B cell (primary cell): Measurements from ENCODE around the gene NDUFB7.

Experiments
- EZH2 ChIP-seq: IDR thresholded peaks from 2 replicates; pipeline ENCODE4 v1.6.1; 2012; ENCODE audit warnings: borderline replicate concordance, low read depth, mild to moderate bottlenecking, moderate library complexity, low read length; ENCODE audit not compliant: insufficient read depth, poor library complexity, severe bottlenecking
- TF ChIP-seq, protein P1 (sequence below): fragments of 200-600 bp; IDR thresholded peaks from one replicate; pipeline ENCODE4 v1.8.0; 2022; ENCODE audit warnings: antibody characterized with exemption, mild to moderate bottlenecking

DNA sequence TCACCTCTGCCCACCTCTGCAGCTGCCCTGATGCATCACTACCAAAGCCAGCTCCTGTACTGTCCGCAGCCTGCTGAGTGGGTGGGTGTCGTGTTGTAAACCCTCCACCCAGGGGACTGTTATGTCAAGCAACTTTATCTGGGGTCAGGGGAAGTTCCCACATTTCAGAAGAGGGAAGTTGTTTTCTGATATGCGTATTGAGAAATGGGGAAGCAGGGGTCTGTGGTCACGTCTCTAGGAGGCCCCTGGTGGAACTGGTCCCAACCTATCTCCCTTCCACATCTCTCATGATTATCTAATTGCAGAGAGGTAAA, 42.2 kb upstream of the NDUFB7 start:
- no peak for TF ChIP-seq EZH2
- TF ChIP-seq, protein P1, sequence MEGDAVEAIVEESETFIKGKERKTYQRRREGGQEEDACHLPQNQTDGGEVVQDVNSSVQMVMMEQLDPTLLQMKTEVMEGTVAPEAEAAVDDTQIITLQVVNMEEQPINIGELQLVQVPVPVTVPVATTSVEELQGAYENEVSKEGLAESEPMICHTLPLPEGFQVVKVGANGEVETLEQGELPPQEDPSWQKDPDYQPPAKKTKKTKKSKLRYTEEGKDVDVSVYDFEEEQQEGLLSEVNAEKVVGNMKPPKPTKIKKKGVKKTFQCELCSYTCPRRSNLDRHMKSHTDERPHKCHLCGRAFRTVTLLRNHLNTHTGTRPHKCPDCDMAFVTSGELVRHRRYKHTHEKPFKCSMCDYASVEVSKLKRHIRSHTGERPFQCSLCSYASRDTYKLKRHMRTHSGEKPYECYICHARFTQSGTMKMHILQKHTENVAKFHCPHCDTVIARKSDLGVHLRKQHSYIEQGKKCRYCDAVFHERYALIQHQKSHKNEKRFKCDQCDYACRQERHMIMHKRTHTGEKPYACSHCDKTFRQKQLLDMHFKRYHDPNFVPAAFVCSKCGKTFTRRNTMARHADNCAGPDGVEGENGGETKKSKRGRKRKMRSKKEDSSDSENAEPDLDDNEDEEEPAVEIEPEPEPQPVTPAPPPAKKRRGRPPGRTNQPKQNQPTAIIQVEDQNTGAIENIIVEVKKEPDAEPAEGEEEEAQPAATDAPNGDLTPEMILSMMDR, result peak; percentile 25
